GM18870 (cell line): Measurements from ENCODE around the gene SPCS2.
"Not testable (repeated sequence)": the region's sequence is repeated elsewhere in the genome, so short reads cannot be mapped to it uniquely, and the experiment has no call there.

Source experiments
- ATAC-seq: cut with Tn5 transposase; IDR thresholded peaks from one replicate; pipeline ENCODE4 v1.9.1; 2021; ENCODE audit warnings: moderate library complexity; ENCODE audit not compliant: unreplicated experiment

SPCS2 gene

GRCh38 chr11:75000975-75001354 is 51.9 kb downstream of the SPCS2 start:
- no peak for ATAC-seq

GRCh38 chr11:75001686-75002085 is 52.6 kb downstream of the SPCS2 start:
- no peak for ATAC-seq

GRCh38 chr11:75002516-75002915 is 53.5 kb downstream of the SPCS2 start:
- no peak for ATAC-seq

GRCh38 chr11:75004215-75004614 is 55.1 kb downstream of the SPCS2 start:
- no peak for ATAC-seq

GRCh38 chr11:75011357-75011756 is 62.3 kb downstream of the SPCS2 start:
- no peak for ATAC-seq

- no peak for ATAC-seq
These were observed 62.8 kb downstream of the SPCS2 start for GRCh38 chr11:75011872-75012271.

- ATAC-seq, result no peak
These were observed 64.0 kb downstream of the SPCS2 start for GRCh38 chr11:75013051-75013450.

- no peak for ATAC-seq
These were observed 65.1 kb downstream of the SPCS2 start for GRCh38 chr11:75014129-75014528.

- not testable (repeated sequence) for ATAC-seq
These were observed 70.1 kb downstream of the SPCS2 start for GRCh38 chr11:75019200-75019599.

GRCh38 chr11:75020328-75020727 is 71.3 kb downstream of the SPCS2 start:
- not testable (repeated sequence) for ATAC-seq

- ATAC-seq, result peak; percentile 39
These were observed 73.2 kb downstream of the SPCS2 start for GRCh38 chr11:75022296-75022695.

- ATAC-seq, result peak; percentile 53
These were observed 73.8 kb downstream of the SPCS2 start for GRCh38 chr11:75022759-75023396.

GRCh38 chr11:75023446-75024067 is 74.5 kb downstream of the SPCS2 start:
- ATAC-seq, result no peak

- ATAC-seq, result no peak
These were observed 75.0 kb downstream of the SPCS2 start for GRCh38 chr11:75024068-75024449.

- no peak for ATAC-seq
These were observed 75.7 kb downstream of the SPCS2 start for GRCh38 chr11:75024764-75025211.

GRCh38 chr11:75025561-75025960 is 76.5 kb downstream of the SPCS2 start:
- no peak for ATAC-seq

- ATAC-seq, result no peak
These were observed 79.3 kb downstream of the SPCS2 start for GRCh38 chr11:75028321-75028720.
